ENCODE data around the gene PPP2R5A. TPM values are rescaled to one million over a fixed set of nuclear protein-coding genes. Genes with fewer than 3 reads are reported as not detected.
A peak's percentile ranks its signal among the peaks of the same experiment; 100 is the strongest.

PPP2R5A gene
- total and polyA plus RNA-seq, 2 experiments from 2014 or later: 51.7 to 67.4 TPM

GRCh38 chr1:212291505-212292134, 6.4 kb downstream of the PPP2R5A start:
- Histone ChIP-seq H3K27me3 (no peaks in the 10 kb centered on the region), H3K9me3 (ENCODE audit: low read depth) (no peaks in the 10 kb centered on the region), H3K36me3 (no peaks in the 10 kb centered on the region), H3K4me1 (ENCODE audit: low read depth) (peaks cover 33% of the 10 kb centered on the region), H3K27ac (no peak overlapping the region), H3K4me3 (no peak overlapping the region)
- TF ChIP-seq CTCF (IDR thresholded peaks at IDR 0.05; ENCODE audit: low read depth, low read length): peak; percentile 78
- peak; percentile 67 to 70 for DNase-seq (ENCODE audit: low read depth in 1 of 2, low spot score in 1 of 2)

DNA sequence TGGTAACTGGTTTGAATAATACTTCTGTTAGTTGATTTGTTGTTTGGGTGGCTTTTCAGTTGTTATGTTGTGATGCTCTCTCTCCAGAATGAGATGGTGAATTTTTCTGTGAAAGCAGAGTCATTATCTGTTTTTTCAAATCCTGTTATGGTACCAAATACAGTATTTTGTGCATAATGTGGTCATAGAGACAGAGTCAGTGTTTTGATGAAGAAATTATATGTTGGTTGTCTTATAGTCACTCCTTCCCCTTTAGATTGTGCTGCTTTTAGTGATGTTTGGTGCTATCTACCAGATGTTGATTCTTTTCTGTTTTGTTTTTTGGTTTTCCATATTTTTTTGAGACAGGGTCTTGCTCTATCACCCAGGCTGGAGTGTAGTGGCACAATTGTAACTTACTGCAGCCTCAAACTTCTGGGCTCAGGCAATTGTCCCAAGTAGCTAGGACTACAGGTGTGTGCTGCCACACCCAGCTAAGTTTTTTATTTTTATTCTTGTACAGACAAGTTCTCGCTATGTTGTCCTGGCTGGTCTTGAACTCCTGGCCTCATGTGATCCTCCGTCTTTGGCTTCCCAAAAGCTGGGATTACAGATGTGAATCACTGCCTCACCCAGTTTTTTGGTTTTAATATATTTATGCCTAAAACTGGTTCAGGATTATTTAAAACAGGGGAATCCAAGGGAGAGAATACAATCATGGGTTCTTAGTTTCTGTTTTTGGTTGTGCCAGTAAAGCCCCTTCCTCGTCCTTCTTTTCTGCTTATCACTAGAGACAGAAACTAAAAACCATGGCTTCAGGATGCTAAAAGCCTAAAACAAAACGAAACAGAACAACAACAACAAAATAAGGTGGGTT, 7.3 kb downstream of the PPP2R5A start:
- H3K4me1 ChIP-seq (ENCODE audit: low read depth): peaks cover 32% of the 10 kb centered on the region
- H3K27me3 ChIP-seq: no peaks in the 10 kb centered on the region
- no peak for TF ChIP-seq CTCF (IDR thresholded peaks at IDR 0.05; ENCODE audit: low read depth, low read length)

GRCh38 chr1:212293579-212293978, 8.4 kb downstream of the PPP2R5A start:
- H3K27ac ChIP-seq: no peak overlapping the region
- TF ChIP-seq CTCF (IDR thresholded peaks at IDR 0.05; ENCODE audit: low read depth, low read length): peak; percentile 21
- H3K4me1 ChIP-seq (ENCODE audit: low read depth): peaks cover 21% of the 10 kb centered on the region
- no peak overlapping the region for H3K4me3 ChIP-seq
- peak; percentile 11 to 35 for DNase-seq (ENCODE audit: low read depth in 1 of 2, low spot score in 1 of 2)
- no peaks in the 10 kb centered on the region for H3K36me3 ChIP-seq
- H3K9me3 ChIP-seq (ENCODE audit: low read depth): no peaks in the 10 kb centered on the region
- no peaks in the 10 kb centered on the region for H3K27me3 ChIP-seq

More for the DNA sequence above, 7.3 kb downstream of the PPP2R5A start:
- H3K27ac ChIP-seq: no peak overlapping the region
- H3K9me3 ChIP-seq (ENCODE audit: low read depth): no peaks in the 10 kb centered on the region
- H3K36me3 ChIP-seq: no peaks in the 10 kb centered on the region
- DNase-seq (ENCODE audit: low read depth in 1 of 2, low spot score in 1 of 2): no peak
- H3K4me3 ChIP-seq: no peak overlapping the region

DNA sequence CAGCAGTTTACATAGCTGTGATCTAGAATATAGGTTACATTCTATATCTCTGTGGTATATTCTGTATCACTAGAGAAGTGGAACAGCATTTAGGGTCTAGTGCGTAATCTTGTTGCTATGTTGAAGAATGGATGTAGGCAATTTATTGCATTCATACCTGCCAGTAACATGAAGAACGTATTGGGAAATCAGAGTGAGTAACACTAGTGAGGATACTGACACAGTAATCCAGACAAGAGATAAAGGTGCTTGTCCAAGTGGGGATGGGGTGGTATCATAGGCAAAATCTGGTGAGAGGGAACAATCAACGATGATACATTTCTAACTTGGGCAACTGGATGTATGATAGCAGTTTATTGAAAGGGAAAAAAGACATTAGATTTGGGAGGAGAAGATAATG, 9.8 kb downstream of the PPP2R5A start:
- H3K4me3 ChIP-seq: no peak overlapping the region
- H3K9me3 ChIP-seq (ENCODE audit: low read depth): no peaks in the 10 kb centered on the region
- no peaks in the 10 kb centered on the region for H3K27me3 ChIP-seq
- no peaks in the 10 kb centered on the region for H3K36me3 ChIP-seq
- no peak for DNase-seq (ENCODE audit: low read depth in 1 of 2, low spot score in 1 of 2)
- TF ChIP-seq CTCF (IDR thresholded peaks at IDR 0.05; ENCODE audit: low read depth, low read length): no peak
- no peak overlapping the region for H3K27ac ChIP-seq
- H3K4me1 ChIP-seq (ENCODE audit: low read depth): peaks cover 12% of the 10 kb centered on the region

DNA sequence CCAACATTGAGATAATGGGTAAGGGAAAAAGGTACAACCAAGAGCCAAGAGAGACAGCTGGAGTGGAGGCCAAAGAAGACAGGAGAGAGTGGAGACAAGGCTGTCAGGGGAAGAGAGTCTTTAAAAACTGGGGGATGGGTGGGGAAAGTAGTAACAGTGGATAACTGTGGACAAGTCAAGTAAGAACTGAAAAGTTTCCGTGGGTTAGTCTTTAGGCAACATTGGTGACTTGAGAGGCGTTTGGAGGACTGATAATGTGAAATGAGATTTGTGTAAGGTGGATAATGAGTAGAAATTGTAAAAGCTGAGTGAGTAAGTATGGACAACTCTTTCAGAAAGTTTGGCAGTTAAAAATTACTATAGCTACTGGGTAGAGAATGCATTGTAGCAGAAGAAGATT, 10.4 kb downstream of the PPP2R5A start:
- DNase-seq (ENCODE audit: low read depth in 1 of 2, low spot score in 1 of 2): no peak
- no peaks in the 10 kb centered on the region for H3K9me3 ChIP-seq (ENCODE audit: low read depth)
- H3K4me1 ChIP-seq (ENCODE audit: low read depth): peaks cover 6% of the 10 kb centered on the region
- H3K4me3 ChIP-seq: no peak overlapping the region
- no peaks in the 10 kb centered on the region for H3K27me3 ChIP-seq
- no peak for TF ChIP-seq CTCF (IDR thresholded peaks at IDR 0.05; ENCODE audit: low read depth, low read length)
- H3K36me3 ChIP-seq: no peaks in the 10 kb centered on the region
- H3K27ac ChIP-seq: no peak overlapping the region

All from cardiac muscle cell (in vitro differentiated cells and primary cell).